Psoas muscle (tissue), 8 donors: ENCODE measurements around the gene TSSK3. TPM values are rescaled to one million over a fixed set of nuclear protein-coding genes. Genes with fewer than 3 reads are reported as not detected.

Experiments
- ATAC-seq, 4 donors: fragments of 200-7000 bp; cut with Tn5 transposase; one replicate each; pipeline ENCODE4 v1.9.1; 2020; ENCODE audit warnings: moderate library complexity in 3 of 4, mild to moderate bottlenecking in 2 of 4
- DNase-seq, 2 donors: peaks; one replicate each; pipeline ENCODE4 v3.0.0-alpha.2; 2020
- H3K27ac ChIP-seq: fragments of 200-600 bp; one replicate; pipeline ENCODE4 v1.8.0; 2022
- H3K27me3 ChIP-seq, 3 donors: fragments of 200-600 bp in 1 of 3; one replicate each; pipeline versions ENCODE4 v1.6.1 to v1.8.0; 2013 to 2022; ENCODE audit warnings: low read length in 2 of 3, mild to moderate bottlenecking in 2 of 3, moderate library complexity in 1 of 3; ENCODE audit not compliant: insufficient read depth in 3 of 3
- H3K36me3 ChIP-seq, 2 donors: fragments of 200-600 bp in 1 of 2; one replicate each; pipeline versions ENCODE4 v1.6.1 to v1.8.0; 2013 to 2022; ENCODE audit warnings: low read depth in 1 of 2, mild to moderate bottlenecking in 1 of 2, moderate library complexity in 1 of 2; ENCODE audit not compliant: insufficient read depth in 1 of 2
- H3K4me1 ChIP-seq: fragments of 200-600 bp; one replicate; pipeline ENCODE4 v1.8.0; 2022
- H3K4me3 ChIP-seq: fragments of 200-600 bp; one replicate; pipeline ENCODE4 v1.8.0; 2022; ENCODE audit warnings: mild to moderate bottlenecking
- H3K9me3 ChIP-seq: fragments of 200-600 bp; one replicate; pipeline ENCODE4 v1.8.0; 2022
- WGBS, 3 donors: extraction: QIAGEN DNeasy Blood & Tissue Kit; methylation state at CpG; one replicate each; pipeline versions ENCODE4 v1.1.6 to v1.1.7; 2013; 5-methylcytosine and 5-hydroxymethylcytosine counted together
- intact Hi-C, 2 donors: fragments of 100-400 bp; cut with DNase I; formaldehyde crosslinking; loops; one replicate each; pipeline versions ENCODE4 v1.11.0 to v1.14.2; 2022
- polyA plus RNA-seq, 3 donors: library from polyadenylated mRNA; stranded (reverse); fragments of 200-250 nt; gene quantifications; one replicate each; pipeline ENCODE4 v1.2.3, GENCODE V29; 2013
- total RNA-seq, 4 donors: library from RNA; stranded (reverse); fragmentation: NEBNext Ultra II Directional in 2 of 4; extraction: Animal tissue kit (Norgen Biotek cat#: 25700) in 2 of 4; gene quantifications; one replicate each; pipeline versions ENCODE4 v1.2.1 to v1.2.4, GENCODE V29; 2021 to 2023
- TF ChIP-seq, protein P1 (sequence below): fragments of 200-600 bp; IDR thresholded peaks from one replicate; pipeline ENCODE4 v1.8.0; 2022; ENCODE audit warnings: antibody characterized with exemption
- donor health status: healthy with polysubstance abuse.
- donor health status: DM: no; HTN: no; CAD: no; lungs with moderate emphysema.
- donor health status: Bipolar disorder and iron deficiency.
- donor health status: healthy.
- donor health status: DM: yes; HTN: yes; CAD: no.
- donor health status: DM: no; HTN: no; CAD: no.
- donor health status: DM: no; HTN: no; CAD: no.
- donor health status: DM: yes; HTN: yes; CAD: no.

Gene TSSK3
- total and polyA plus RNA-seq, 7 donors = 0.10 to 4.0 (median 0.80) TPM; not detected in 3

DNA sequence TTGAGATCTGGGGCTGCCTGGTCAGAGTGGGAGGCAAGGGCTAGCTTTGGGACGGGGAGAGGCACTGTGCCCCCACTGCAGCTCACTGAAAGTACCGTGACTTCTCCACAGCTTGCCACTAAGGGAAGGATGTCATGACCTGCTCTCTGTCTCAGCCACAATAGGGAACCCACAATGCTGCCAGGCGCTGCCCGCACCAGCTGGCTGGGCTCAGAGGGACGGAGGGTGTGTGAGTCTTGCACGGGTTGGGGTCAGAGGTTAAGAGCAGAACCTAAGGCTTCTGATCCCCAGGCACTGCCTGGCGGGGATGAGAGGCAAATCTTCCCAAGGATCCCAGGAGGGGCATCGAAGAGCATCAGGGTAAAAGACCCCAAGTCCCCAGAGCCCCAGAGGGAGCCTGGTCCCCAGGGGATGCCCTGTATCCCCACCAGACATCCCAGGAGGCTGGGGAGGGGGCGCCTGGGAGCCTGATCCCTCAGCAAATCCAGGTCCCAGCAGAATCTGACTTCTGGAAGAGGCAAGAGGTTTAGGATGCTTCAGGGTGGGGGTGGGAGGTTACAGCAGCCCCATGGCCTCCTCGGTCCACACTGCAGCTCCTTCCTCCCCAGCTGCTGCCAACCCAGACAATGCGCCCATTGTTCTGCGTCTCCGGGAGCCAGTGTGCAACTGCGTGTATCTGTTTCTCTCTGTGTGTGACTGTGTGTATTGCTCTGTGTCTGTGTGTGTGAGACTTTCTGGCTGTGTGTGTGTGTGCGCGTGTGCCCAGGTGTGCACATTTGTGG lies 24.3 kb upstream of the TSSK3 start:
- intact Hi-C loops = no loop called here
- H3K4me1 ChIP-seq = no peaks in the 10 kb centered on the region
- DNase-seq = no peak

DNA sequence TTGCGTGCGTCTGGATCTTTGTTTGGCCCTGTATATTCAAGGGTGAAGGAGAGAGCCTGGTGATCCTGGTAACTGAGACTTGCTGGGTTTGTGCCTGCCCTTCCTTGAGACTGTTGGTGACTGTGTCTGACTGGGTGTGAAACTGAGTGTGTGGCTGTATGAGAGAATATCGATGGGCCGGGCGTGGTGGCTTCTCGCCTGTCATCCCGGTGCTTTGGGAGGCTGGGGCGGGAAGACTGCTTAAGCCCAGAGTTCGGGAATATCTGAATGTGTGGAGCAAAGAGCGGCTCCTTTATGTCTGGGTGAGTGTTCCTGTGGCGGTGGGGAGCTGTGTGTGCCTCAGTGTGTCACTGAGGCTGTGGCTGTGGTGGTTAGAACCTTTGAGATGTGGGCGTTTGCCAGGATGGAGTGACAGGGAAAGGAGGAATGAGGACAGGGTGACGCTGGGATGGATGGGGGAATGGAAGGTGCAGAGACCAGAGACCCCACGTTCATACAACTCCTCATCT lies 23.6 kb upstream of the TSSK3 start:
- H3K4me3 ChIP-seq = no peak overlapping the region
- no peak for DNase-seq
- 65 to 73% (median 72%) methylated on average over 14 of the region's 14 CpGs for whole genome bisulfite sequencing, 3 donors
- TF ChIP-seq, protein P1, sequence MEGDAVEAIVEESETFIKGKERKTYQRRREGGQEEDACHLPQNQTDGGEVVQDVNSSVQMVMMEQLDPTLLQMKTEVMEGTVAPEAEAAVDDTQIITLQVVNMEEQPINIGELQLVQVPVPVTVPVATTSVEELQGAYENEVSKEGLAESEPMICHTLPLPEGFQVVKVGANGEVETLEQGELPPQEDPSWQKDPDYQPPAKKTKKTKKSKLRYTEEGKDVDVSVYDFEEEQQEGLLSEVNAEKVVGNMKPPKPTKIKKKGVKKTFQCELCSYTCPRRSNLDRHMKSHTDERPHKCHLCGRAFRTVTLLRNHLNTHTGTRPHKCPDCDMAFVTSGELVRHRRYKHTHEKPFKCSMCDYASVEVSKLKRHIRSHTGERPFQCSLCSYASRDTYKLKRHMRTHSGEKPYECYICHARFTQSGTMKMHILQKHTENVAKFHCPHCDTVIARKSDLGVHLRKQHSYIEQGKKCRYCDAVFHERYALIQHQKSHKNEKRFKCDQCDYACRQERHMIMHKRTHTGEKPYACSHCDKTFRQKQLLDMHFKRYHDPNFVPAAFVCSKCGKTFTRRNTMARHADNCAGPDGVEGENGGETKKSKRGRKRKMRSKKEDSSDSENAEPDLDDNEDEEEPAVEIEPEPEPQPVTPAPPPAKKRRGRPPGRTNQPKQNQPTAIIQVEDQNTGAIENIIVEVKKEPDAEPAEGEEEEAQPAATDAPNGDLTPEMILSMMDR = no peak
- intact Hi-C loops = no loop called here
- H3K27ac ChIP-seq = no peak overlapping the region
- H3K4me1 ChIP-seq = no peaks in the 10 kb centered on the region
- no peaks in the 10 kb centered on the region for H3K9me3 ChIP-seq
- no peaks in the 10 kb centered on the region for H3K36me3 ChIP-seq
- no peaks in the 10 kb centered on the region for H3K27me3 ChIP-seq
- ATAC-seq = no peak

More for the DNA sequence above, 24.3 kb upstream of the TSSK3 start:
- no peaks in the 10 kb centered on the region for H3K36me3 ChIP-seq
- no peaks in the 10 kb centered on the region for H3K9me3 ChIP-seq
- no peak overlapping the region for H3K27ac ChIP-seq
- WGBS, 3 donors = 55 to 58% (median 56%) methylated on average over 16 of the region's 16 CpGs
- no peaks in the 10 kb centered on the region for H3K27me3 ChIP-seq
- no peak overlapping the region for H3K4me3 ChIP-seq
- TF ChIP-seq, protein P1 = no peak
- ATAC-seq = no peak

GRCh38 chr1:32339363-32339978 lies 22.9 kb upstream of the TSSK3 start:
- no peak overlapping the region for H3K4me3 ChIP-seq
- WGBS, 3 donors = 82 to 90% (median 87%) methylated on average over 5 of the region's 5 CpGs
- H3K4me1 ChIP-seq = no peaks in the 10 kb centered on the region

GRCh38 chr1:32341186-32341757 lies 21.1 kb upstream of the TSSK3 start:
- Histone ChIP-seq H3K4me1 (no peaks in the 10 kb centered on the region), H3K27me3 (no peaks in the 10 kb centered on the region), H3K27ac (no peak overlapping the region), H3K9me3 (no peaks in the 10 kb centered on the region), H3K36me3 (no peaks in the 10 kb centered on the region), H3K4me3 (no peak overlapping the region)
- ATAC-seq (peak in 1 of 4 donors; percentile 31), DNase-seq (peak in 1 of 2 donors; percentile 62)
- intact Hi-C loops = no loop called here
- TF ChIP-seq, protein P1 = no peak
- WGBS, 3 donors = 64 to 72% (median 66%) methylated on average over 11 of the region's 11 CpGs

More at GRCh38 chr1:32339363-32339978, 22.9 kb upstream of the TSSK3 start:
- no peak for ATAC-seq
- H3K27ac ChIP-seq = no peak overlapping the region
- DNase-seq = no peak
- H3K27me3 ChIP-seq = no peaks in the 10 kb centered on the region
- TF ChIP-seq, protein P1 = no peak
- intact Hi-C loops = no loop called here
- H3K9me3 ChIP-seq = no peaks in the 10 kb centered on the region
- no peaks in the 10 kb centered on the region for H3K36me3 ChIP-seq
